HFFc6 (cell line): ENCODE measurements around the gene MYBPC2. TPM values are rescaled to one million over a fixed set of nuclear protein-coding genes. Genes with fewer than 3 reads are reported as not detected.

Experiments used
- DNase-seq: peaks from one replicate; pipeline ENCODE4 v3.0.0-alpha.2; 2018
- H3K27ac Mint-ChIP-seq: 2 replicates; pipeline ENCODE4 v1.8.0; 2020; ENCODE audit warnings: mild to moderate bottlenecking, mixed read lengths
- H3K27me3 Mint-ChIP-seq: 2 replicates; pipeline ENCODE4 v1.8.0; 2021; ENCODE audit warnings: mild to moderate bottlenecking, moderate library complexity, mixed read lengths; ENCODE audit not compliant: insufficient read depth
- H3K36me3 Mint-ChIP-seq: 2 replicates; pipeline ENCODE4 v1.8.0; 2021; ENCODE audit warnings: low read depth, mixed read lengths
- H3K4me1 Mint-ChIP-seq: 2 replicates; pipeline ENCODE4 v1.8.0; 2020; ENCODE audit warnings: low read depth, mixed read lengths
- H3K4me3 Mint-ChIP-seq: 2 replicates; pipeline ENCODE4 v1.8.0; 2020; ENCODE audit warnings: mild to moderate bottlenecking, moderate library complexity, mixed read lengths
- H3K9me3 Mint-ChIP-seq: 2 replicates; pipeline ENCODE4 v1.8.0; 2020; ENCODE audit warnings: mild to moderate bottlenecking, mixed read lengths
- total RNA-seq, 6 experiments: library from RNA; stranded (reverse); fragmentation: NEBNext Ultra II Directional; extraction: Animal tissue kit (Norgen Biotek cat#: 25700); gene quantifications; 2 replicates in 1 of 6; 3 replicates in 5 of 6; pipeline ENCODE4 v1.2.3, GENCODE V29; 2021
- TF ChIP-seq, protein P1 (sequence below): fragments of 200-600 bp; sonication (generic); IDR thresholded peaks from 2 replicates; pipeline ENCODE4 v1.5.0; 2021; ENCODE audit warnings: antibody characterized with exemption, mild to moderate bottlenecking

The MYBPC2 gene
- total RNA-seq, 6 experiments from 2014 or later, result not detected

DNA sequence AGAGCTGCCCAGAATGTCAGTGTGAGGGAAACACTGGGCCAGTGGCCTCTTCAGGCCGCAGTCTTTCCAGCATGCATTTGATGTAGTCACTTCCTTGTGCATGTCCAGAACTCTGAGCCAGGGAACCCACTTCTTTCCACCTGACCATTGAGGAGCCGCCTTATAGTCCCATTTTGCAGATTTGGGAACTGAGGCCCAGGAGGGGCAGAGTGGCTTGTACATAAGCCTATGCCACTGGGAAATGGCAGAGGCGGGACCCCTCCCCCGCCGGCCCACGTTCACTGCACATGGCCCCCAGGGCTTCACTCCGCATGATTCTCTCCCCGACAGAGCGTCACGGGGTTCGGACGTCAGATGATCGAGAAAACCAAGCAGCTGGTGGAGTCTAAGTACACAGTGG is 19.6 kb upstream of the MYBPC2 start:
- Mint-ChIP-seq H3K27ac (no peak overlapping the region), H3K4me1 (no peaks in the 10 kb centered on the region), H3K36me3 (peaks cover 11% of the 10 kb centered on the region; the same call in 1 of the 2 replicates), H3K9me3 (no peaks in the 10 kb centered on the region), H3K27me3 (peaks cover 2% of the 10 kb centered on the region; the same call in 1 of the 2 replicates), H3K4me3 (no peak overlapping the region)
- TF ChIP-seq, protein P1, sequence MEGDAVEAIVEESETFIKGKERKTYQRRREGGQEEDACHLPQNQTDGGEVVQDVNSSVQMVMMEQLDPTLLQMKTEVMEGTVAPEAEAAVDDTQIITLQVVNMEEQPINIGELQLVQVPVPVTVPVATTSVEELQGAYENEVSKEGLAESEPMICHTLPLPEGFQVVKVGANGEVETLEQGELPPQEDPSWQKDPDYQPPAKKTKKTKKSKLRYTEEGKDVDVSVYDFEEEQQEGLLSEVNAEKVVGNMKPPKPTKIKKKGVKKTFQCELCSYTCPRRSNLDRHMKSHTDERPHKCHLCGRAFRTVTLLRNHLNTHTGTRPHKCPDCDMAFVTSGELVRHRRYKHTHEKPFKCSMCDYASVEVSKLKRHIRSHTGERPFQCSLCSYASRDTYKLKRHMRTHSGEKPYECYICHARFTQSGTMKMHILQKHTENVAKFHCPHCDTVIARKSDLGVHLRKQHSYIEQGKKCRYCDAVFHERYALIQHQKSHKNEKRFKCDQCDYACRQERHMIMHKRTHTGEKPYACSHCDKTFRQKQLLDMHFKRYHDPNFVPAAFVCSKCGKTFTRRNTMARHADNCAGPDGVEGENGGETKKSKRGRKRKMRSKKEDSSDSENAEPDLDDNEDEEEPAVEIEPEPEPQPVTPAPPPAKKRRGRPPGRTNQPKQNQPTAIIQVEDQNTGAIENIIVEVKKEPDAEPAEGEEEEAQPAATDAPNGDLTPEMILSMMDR, result no peak
- DNase-seq, result no peak

DNA sequence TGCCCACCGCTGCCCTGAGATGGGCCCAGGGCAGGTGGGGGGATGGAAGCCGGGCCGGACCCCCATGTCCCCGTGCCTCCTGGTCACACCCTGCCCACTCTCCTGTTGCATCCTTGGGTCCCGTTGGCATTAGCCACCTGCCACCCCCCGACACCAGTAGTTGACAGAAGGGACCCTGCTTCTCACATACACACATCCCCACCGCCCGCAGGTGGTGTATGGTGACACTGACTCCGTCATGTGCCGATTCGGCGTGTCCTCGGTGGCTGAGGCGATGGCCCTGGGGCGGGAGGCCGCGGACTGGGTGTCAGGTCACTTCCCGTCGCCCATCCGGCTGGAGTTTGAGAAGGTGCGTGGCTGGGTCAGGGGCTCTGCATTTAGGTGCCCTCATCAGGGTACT is 19.2 kb upstream of the MYBPC2 start:
- H3K4me3 Mint-ChIP-seq, result no peak overlapping the region
- TF ChIP-seq, protein P1, result no peak
- no peak overlapping the region for H3K27ac Mint-ChIP-seq
- peaks cover 2% of the 10 kb centered on the region; the same call in 1 of the 2 replicates for H3K27me3 Mint-ChIP-seq
- no peak for DNase-seq
- H3K4me1 Mint-ChIP-seq, result no peaks in the 10 kb centered on the region
- H3K9me3 Mint-ChIP-seq, result no peaks in the 10 kb centered on the region
- H3K36me3 Mint-ChIP-seq, result peaks cover 11% of the 10 kb centered on the region; the same call in 1 of the 2 replicates

DNA sequence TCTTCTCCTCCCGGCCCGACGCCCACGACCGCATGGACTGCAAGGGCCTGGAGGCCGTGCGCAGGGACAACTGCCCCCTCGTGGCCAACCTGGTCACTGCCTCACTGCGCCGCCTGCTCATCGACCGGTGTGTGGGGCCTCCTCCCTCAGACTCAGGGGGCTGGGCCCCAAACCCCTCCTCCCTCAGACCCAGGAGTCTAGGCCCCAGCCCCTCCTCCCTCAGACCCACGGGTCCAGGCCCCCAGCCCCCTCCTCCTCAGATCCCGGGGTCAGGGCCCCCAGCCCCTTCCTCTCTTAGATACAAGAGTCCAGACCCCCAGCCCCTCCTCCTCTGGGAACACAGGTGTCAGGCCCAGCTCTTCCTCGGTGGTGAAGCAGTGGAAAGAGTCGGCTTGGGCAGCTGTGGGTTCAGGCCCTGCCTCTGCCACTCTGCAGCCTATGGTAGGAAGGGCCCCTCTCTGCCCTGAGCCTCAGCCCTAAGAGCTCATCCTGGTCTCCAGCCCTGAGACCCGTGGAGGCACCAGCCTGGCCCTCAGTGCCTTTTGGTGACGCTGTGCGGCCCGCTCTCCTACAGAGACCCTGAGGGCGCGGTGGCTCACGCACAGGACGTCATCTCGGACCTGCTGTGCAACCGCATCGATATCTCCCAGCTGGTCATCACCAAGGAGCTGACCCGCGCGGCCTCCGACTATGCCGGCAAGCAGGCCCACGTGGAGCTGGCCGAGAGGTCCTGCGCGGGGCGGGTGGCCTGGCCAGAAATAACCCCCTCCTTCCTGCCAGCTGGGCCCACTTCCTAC is 17.6 kb upstream of the MYBPC2 start:
- no peaks in the 10 kb centered on the region for H3K9me3 Mint-ChIP-seq
- DNase-seq, result peak; percentile 9
- peaks cover 4% of the 10 kb centered on the region for H3K27me3 Mint-ChIP-seq
- H3K27ac Mint-ChIP-seq, result no peak overlapping the region
- TF ChIP-seq, protein P1, result peak; percentile 83
- H3K4me3 Mint-ChIP-seq, result no peak overlapping the region
- peaks cover 6% of the 10 kb centered on the region for H3K4me1 Mint-ChIP-seq
- H3K36me3 Mint-ChIP-seq, result peaks cover 11% of the 10 kb centered on the region; the same call in 1 of the 2 replicates

DNA sequence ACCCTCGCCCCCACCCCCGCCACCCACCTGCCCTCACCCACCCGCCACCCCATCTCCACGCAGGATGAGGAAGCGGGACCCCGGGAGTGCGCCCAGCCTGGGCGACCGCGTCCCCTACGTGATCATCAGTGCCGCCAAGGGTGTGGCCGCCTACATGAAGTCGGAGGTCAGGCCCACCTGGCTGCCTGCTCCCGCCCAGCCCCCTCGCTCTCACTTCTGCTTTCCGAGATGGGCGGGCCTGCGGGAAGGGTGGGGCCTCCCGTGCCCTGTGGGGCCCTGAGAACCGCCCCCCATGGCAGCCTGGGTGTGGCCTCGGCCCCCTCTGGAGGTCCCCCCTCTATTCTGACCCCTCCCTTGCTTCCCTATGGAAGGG is 17.0 kb upstream of the MYBPC2 start:
- H3K27ac Mint-ChIP-seq, result no peak overlapping the region
- H3K36me3 Mint-ChIP-seq, result peaks cover 11% of the 10 kb centered on the region; the same call in 1 of the 2 replicates
- TF ChIP-seq, protein P1, result no peak
- H3K4me3 Mint-ChIP-seq, result no peak overlapping the region
- peaks cover 6% of the 10 kb centered on the region for H3K27me3 Mint-ChIP-seq
- H3K4me1 Mint-ChIP-seq, result peaks cover 6% of the 10 kb centered on the region
- DNase-seq, result no peak
- H3K9me3 Mint-ChIP-seq, result no peaks in the 10 kb centered on the region

GRCh38 chr19:50416034-50416977 is 16.4 kb upstream of the MYBPC2 start:
- Mint-ChIP-seq H3K4me3 (no peak overlapping the region), H3K36me3 (peaks cover 11% of the 10 kb centered on the region; the same call in 1 of the 2 replicates), H3K4me1 (peaks cover 6% of the 10 kb centered on the region), H3K27ac (no peak overlapping the region), H3K9me3 (no peaks in the 10 kb centered on the region), H3K27me3 (peaks cover 6% of the 10 kb centered on the region)
- DNase-seq, result no peak
- TF ChIP-seq, protein P1, result no peak
